ENCODE measurements around the gene PAGE2.

GRCh38 chrX:55130481-55130880, 41.7 kb downstream of the PAGE2 start:
- TF ChIP-seq CTCF (conservative IDR thresholded peaks at IDR 0.05; ENCODE audit: low read length) (no peak), EZH2phosphoT487 (IDR thresholded peaks at IDR 0.05; ENCODE audit: borderline replicate concordance, low read depth, low read length) (no peak)
